ENCODE results near the gene OR2J3. TPM values are rescaled to one million over a fixed set of nuclear protein-coding genes. Genes with fewer than 3 reads are reported as not detected.
A peak's percentile ranks its signal among the peaks of the same experiment; 100 is the strongest.
"Not testable (repeated sequence)": the region's sequence is repeated elsewhere in the genome, so short reads cannot be mapped to it uniquely, and the experiment has no call there.

OR2J3 gene
- total RNA-seq, 6 experiments from 2014 or later = not detected

- TF ChIP-seq CTCF (IDR thresholded peaks at IDR 0.05) (no peak), POLR2A (IDR thresholded peaks at IDR 0.05) (no peak)
Observed at GRCh38 chr6:29112135-29112534, 4.3 kb downstream of the OR2J3 start.

GRCh38 chr6:29114964-29115363 is 7.1 kb downstream of the OR2J3 start:
- H3K27ac ChIP-seq; H3K4me1 ChIP-seq; H3K4me3 ChIP-seq; H3K9me3 ChIP-seq; intact Hi-C loops (cut with DNase I); DNase-seq; H3K27me3 ChIP-seq; ATAC-seq; H3K36me3 ChIP-seq: not testable (repeated sequence)
- WGBS (ENCODE audit: insufficient coverage, low coverage, low lambda C conversion rate, missing lambda C conversion rate) = 58% methylated on average over 1 of the region's 3 CpGs

More at GRCh38 chr6:29112135-29112534, 4.3 kb downstream of the OR2J3 start:
- Histone ChIP-seq H3K27me3 (no peaks in the 10 kb centered on the region), H3K4me1 (no peaks in the 10 kb centered on the region), H3K9me3 (no peaks in the 10 kb centered on the region), H3K4me3 (no peak overlapping the region), H3K36me3 (no peaks in the 10 kb centered on the region), H3K27ac (no peak overlapping the region)
- WGBS (ENCODE audit: insufficient coverage, low coverage, low lambda C conversion rate, missing lambda C conversion rate) = 58% methylated on average over 6 of the region's 7 CpGs
- DNase-seq (no peak), ATAC-seq (no peak)
- intact Hi-C loops (cut with DNase I) = no loop called here

GRCh38 chr6:29129326-29130012 is 21.6 kb downstream of the OR2J3 start:
- H3K36me3 ChIP-seq = no peaks in the 10 kb centered on the region
- no peaks in the 10 kb centered on the region for H3K9me3 ChIP-seq
- no peaks in the 10 kb centered on the region for H3K27me3 ChIP-seq
- ATAC-seq (peak in 1 of 4 donors; percentile 25), DNase-seq (no peak)
- WGBS (ENCODE audit: insufficient coverage, low coverage, low lambda C conversion rate, missing lambda C conversion rate) = no CpG with 5 or more reads among the region's 15 CpGs
- H3K4me1 ChIP-seq = no peaks in the 10 kb centered on the region
- intact Hi-C loops (cut with DNase I) = no loop called here
- H3K4me3 ChIP-seq = no peak overlapping the region
- H3K27ac ChIP-seq = no peak overlapping the region
- TF ChIP-seq POLR2A (IDR thresholded peaks at IDR 0.05) = no peak
- no peak for TF ChIP-seq CTCF (IDR thresholded peaks at IDR 0.05)

GRCh38 chr6:29130644-29131043 is 22.8 kb downstream of the OR2J3 start:
- intact Hi-C loops (cut with DNase I) = no loop called here
- Histone ChIP-seq H3K4me3 (no peak overlapping the region), H3K27me3 (no peaks in the 10 kb centered on the region), H3K27ac (no peak overlapping the region), H3K9me3 (no peaks in the 10 kb centered on the region), H3K36me3 (no peaks in the 10 kb centered on the region), H3K4me1 (no peaks in the 10 kb centered on the region)
- WGBS (ENCODE audit: insufficient coverage, low coverage, low lambda C conversion rate, missing lambda C conversion rate) = 80% methylated on average over 1 of the region's 4 CpGs
- TF ChIP-seq CTCF (IDR thresholded peaks at IDR 0.05) = no peak
- no peak for ATAC-seq
- DNase-seq = peak in 1 of 3 donors; percentile 14

- intact Hi-C loops (cut with DNase I) = no loop called here
- DNase-seq (no peak), ATAC-seq (no peak)
- H3K4me1 ChIP-seq = no peaks in the 10 kb centered on the region
- TF ChIP-seq CTCF (IDR thresholded peaks at IDR 0.05) (no peak), POLR2A (IDR thresholded peaks at IDR 0.05) (no peak)
- no peak overlapping the region for H3K27ac ChIP-seq
- no peaks in the 10 kb centered on the region for H3K9me3 ChIP-seq
- H3K36me3 ChIP-seq = no peaks in the 10 kb centered on the region
- H3K27me3 ChIP-seq = no peaks in the 10 kb centered on the region
- no peak overlapping the region for H3K4me3 ChIP-seq
- WGBS (ENCODE audit: insufficient coverage, low coverage, low lambda C conversion rate, missing lambda C conversion rate) = no CpG with 5 or more reads among the region's 2 CpGs
Observed at GRCh38 chr6:29131691-29132090, 23.8 kb downstream of the OR2J3 start.

All from right lobe of liver (tissue), 6 donors.